ENCODE data around the gene FLRT2. TPM values are rescaled to one million over a fixed set of nuclear protein-coding genes. Genes with fewer than 3 reads are reported as not detected.

The FLRT2 gene
- total RNA-seq, 2 experiments from 2014 or later, result not detected

- ATAC-seq (no peak), DNase-seq (no peak)
- H3K4me1 Mint-ChIP-seq (ENCODE audit: low read depth), result no peaks in the 10 kb centered on the region
- H3K27me3 Mint-ChIP-seq (ENCODE audit: low read depth), result no peaks in the 10 kb centered on the region
- CTCF ChIA-PET, result no interaction called here
- H3K4me3 Mint-ChIP-seq, result no peak overlapping the region
- POLR2A ChIA-PET, result no interaction called here
- no peak overlapping the region for H3K27ac Mint-ChIP-seq
- H3K9me3 Mint-ChIP-seq (ENCODE audit: insufficient read depth), result no peaks in the 10 kb centered on the region
- H3K36me3 Mint-ChIP-seq (ENCODE audit: low read depth), result no peaks in the 10 kb centered on the region
Observed at GRCh38 chr14:85545738-85546137, 15.8 kb downstream of the FLRT2 start.

GRCh38 chr14:85546390-85546789 lies 16.4 kb downstream of the FLRT2 start:
- Mint-ChIP-seq H3K4me3 (no peak overlapping the region), H3K27ac (no peak overlapping the region), H3K4me1 (ENCODE audit: low read depth) (no peaks in the 10 kb centered on the region), H3K36me3 (ENCODE audit: low read depth) (no peaks in the 10 kb centered on the region), H3K27me3 (ENCODE audit: low read depth) (no peaks in the 10 kb centered on the region), H3K9me3 (ENCODE audit: insufficient read depth) (no peaks in the 10 kb centered on the region)
- DNase-seq (no peak), ATAC-seq (no peak)
- ChIA-PET POLR2A (no interaction called here), CTCF (no interaction called here)

- Mint-ChIP-seq H3K9me3 (ENCODE audit: insufficient read depth) (no peaks in the 10 kb centered on the region), H3K4me3 (no peak overlapping the region), H3K4me1 (ENCODE audit: low read depth) (no peaks in the 10 kb centered on the region), H3K27ac (no peak overlapping the region), H3K36me3 (ENCODE audit: low read depth) (no peaks in the 10 kb centered on the region), H3K27me3 (ENCODE audit: low read depth) (no peaks in the 10 kb centered on the region)
- DNase-seq, result no peak
- POLR2A ChIA-PET, result no interaction called here
- CTCF ChIA-PET, result no interaction called here
- no peak for ATAC-seq
Observed at GRCh38 chr14:85549697-85550096, 19.8 kb downstream of the FLRT2 start.

- Mint-ChIP-seq H3K36me3 (ENCODE audit: low read depth) (no peaks in the 10 kb centered on the region), H3K4me3 (no peak overlapping the region), H3K9me3 (ENCODE audit: insufficient read depth) (no peaks in the 10 kb centered on the region), H3K27ac (no peak overlapping the region), H3K4me1 (ENCODE audit: low read depth) (no peaks in the 10 kb centered on the region), H3K27me3 (ENCODE audit: low read depth) (no peaks in the 10 kb centered on the region)
- ATAC-seq (no peak), DNase-seq (no peak)
- ChIA-PET POLR2A (no interaction called here), CTCF (no interaction called here)
Observed at GRCh38 chr14:85554106-85554505, 24.2 kb downstream of the FLRT2 start.

GRCh38 chr14:85556267-85556666 lies 26.3 kb downstream of the FLRT2 start:
- no peaks in the 10 kb centered on the region for H3K9me3 Mint-ChIP-seq (ENCODE audit: insufficient read depth)
- H3K4me3 Mint-ChIP-seq, result no peak overlapping the region
- ATAC-seq, result no peak
- no peaks in the 10 kb centered on the region for H3K36me3 Mint-ChIP-seq (ENCODE audit: low read depth)
- no peaks in the 10 kb centered on the region for H3K4me1 Mint-ChIP-seq (ENCODE audit: low read depth)
- H3K27ac Mint-ChIP-seq, result no peak overlapping the region
- ChIA-PET POLR2A (no interaction called here), CTCF (no interaction called here)
- DNase-seq, result no peak
- H3K27me3 Mint-ChIP-seq (ENCODE audit: low read depth), result no peaks in the 10 kb centered on the region

- CTCF ChIA-PET, result no interaction called here
- H3K4me1 Mint-ChIP-seq (ENCODE audit: low read depth), result no peaks in the 10 kb centered on the region
- no peak overlapping the region for H3K27ac Mint-ChIP-seq
- no peaks in the 10 kb centered on the region for H3K9me3 Mint-ChIP-seq (ENCODE audit: insufficient read depth)
- POLR2A ChIA-PET, result no interaction called here
- no peaks in the 10 kb centered on the region for H3K27me3 Mint-ChIP-seq (ENCODE audit: low read depth)
- no peaks in the 10 kb centered on the region for H3K36me3 Mint-ChIP-seq (ENCODE audit: low read depth)
- DNase-seq (no peak), ATAC-seq (no peak)
- H3K4me3 Mint-ChIP-seq, result no peak overlapping the region
Observed at GRCh38 chr14:85558505-85558904, 28.6 kb downstream of the FLRT2 start.

GRCh38 chr14:85562630-85563029 lies 32.7 kb downstream of the FLRT2 start:
- ATAC-seq (no peak), DNase-seq (no peak)
- CTCF ChIA-PET, result no interaction called here
- no peaks in the 10 kb centered on the region for H3K36me3 Mint-ChIP-seq (ENCODE audit: low read depth)
- no peaks in the 10 kb centered on the region for H3K27me3 Mint-ChIP-seq (ENCODE audit: low read depth)
- no peak overlapping the region for H3K4me3 Mint-ChIP-seq
- no peaks in the 10 kb centered on the region for H3K4me1 Mint-ChIP-seq (ENCODE audit: low read depth)
- H3K9me3 Mint-ChIP-seq (ENCODE audit: insufficient read depth), result no peaks in the 10 kb centered on the region
- POLR2A ChIA-PET, result no interaction called here
- no peak overlapping the region for H3K27ac Mint-ChIP-seq

- Mint-ChIP-seq H3K4me3 (no peak overlapping the region), H3K36me3 (ENCODE audit: low read depth) (no peaks in the 10 kb centered on the region), H3K9me3 (ENCODE audit: insufficient read depth) (no peaks in the 10 kb centered on the region), H3K27ac (no peak overlapping the region), H3K27me3 (ENCODE audit: low read depth) (no peaks in the 10 kb centered on the region), H3K4me1 (ENCODE audit: low read depth) (no peaks in the 10 kb centered on the region)
- ATAC-seq (no peak), DNase-seq (no peak)
- CTCF ChIA-PET, result no interaction called here
- POLR2A ChIA-PET, result no interaction called here
Observed at GRCh38 chr14:85564841-85565527, 35.0 kb downstream of the FLRT2 start.

- POLR2A ChIA-PET, result no interaction called here
Observed at GRCh38 chr14:85565862-85566296, 35.9 kb downstream of the FLRT2 start.

GRCh38 chr14:85566603-85567002 lies 36.7 kb downstream of the FLRT2 start:
- Mint-ChIP-seq H3K4me1 (ENCODE audit: low read depth) (no peaks in the 10 kb centered on the region), H3K27me3 (ENCODE audit: low read depth) (no peaks in the 10 kb centered on the region), H3K9me3 (ENCODE audit: insufficient read depth) (no peaks in the 10 kb centered on the region), H3K4me3 (no peak overlapping the region), H3K36me3 (ENCODE audit: low read depth) (no peaks in the 10 kb centered on the region), H3K27ac (no peak overlapping the region)
- DNase-seq (no peak), ATAC-seq (no peak)
- CTCF ChIA-PET, result no interaction called here
- POLR2A ChIA-PET, result no interaction called here

More at GRCh38 chr14:85565862-85566296, 35.9 kb downstream of the FLRT2 start:
- CTCF ChIA-PET, result no interaction called here
- Mint-ChIP-seq H3K4me3 (no peak overlapping the region), H3K9me3 (ENCODE audit: insufficient read depth) (no peaks in the 10 kb centered on the region), H3K36me3 (ENCODE audit: low read depth) (no peaks in the 10 kb centered on the region), H3K27ac (no peak overlapping the region), H3K4me1 (ENCODE audit: low read depth) (no peaks in the 10 kb centered on the region), H3K27me3 (ENCODE audit: low read depth) (no peaks in the 10 kb centered on the region)
- ATAC-seq (no peak), DNase-seq (no peak)

GRCh38 chr14:85572011-85572410 lies 42.1 kb downstream of the FLRT2 start:
- H3K4me1 Mint-ChIP-seq (ENCODE audit: low read depth), result no peaks in the 10 kb centered on the region
- H3K27ac Mint-ChIP-seq, result no peak overlapping the region
- H3K9me3 Mint-ChIP-seq (ENCODE audit: insufficient read depth), result no peaks in the 10 kb centered on the region
- H3K4me3 Mint-ChIP-seq, result no peak overlapping the region
- H3K36me3 Mint-ChIP-seq (ENCODE audit: low read depth), result no peaks in the 10 kb centered on the region
- H3K27me3 Mint-ChIP-seq (ENCODE audit: low read depth), result no peaks in the 10 kb centered on the region
- DNase-seq, result no peak
- ATAC-seq, result no peak
- POLR2A ChIA-PET, result no interaction called here
- CTCF ChIA-PET, result no interaction called here

GRCh38 chr14:85572845-85573244 lies 42.9 kb downstream of the FLRT2 start:
- no peaks in the 10 kb centered on the region for H3K36me3 Mint-ChIP-seq (ENCODE audit: low read depth)
- no peak overlapping the region for H3K4me3 Mint-ChIP-seq
- no peak overlapping the region for H3K27ac Mint-ChIP-seq
- no peaks in the 10 kb centered on the region for H3K4me1 Mint-ChIP-seq (ENCODE audit: low read depth)
- H3K27me3 Mint-ChIP-seq (ENCODE audit: low read depth), result no peaks in the 10 kb centered on the region
- H3K9me3 Mint-ChIP-seq (ENCODE audit: insufficient read depth), result no peaks in the 10 kb centered on the region
- DNase-seq (no peak), ATAC-seq (no peak)
- CTCF ChIA-PET, result no interaction called here
- POLR2A ChIA-PET, result no interaction called here

- ATAC-seq (no peak), DNase-seq (no peak)
- H3K36me3 Mint-ChIP-seq (ENCODE audit: low read depth), result no peaks in the 10 kb centered on the region
- POLR2A ChIA-PET, result no interaction called here
- no peaks in the 10 kb centered on the region for H3K4me1 Mint-ChIP-seq (ENCODE audit: low read depth)
- H3K4me3 Mint-ChIP-seq, result no peak overlapping the region
- CTCF ChIA-PET, result no interaction called here
- H3K27ac Mint-ChIP-seq, result no peak overlapping the region
- H3K27me3 Mint-ChIP-seq (ENCODE audit: low read depth), result no peaks in the 10 kb centered on the region
- no peaks in the 10 kb centered on the region for H3K9me3 Mint-ChIP-seq (ENCODE audit: insufficient read depth)
Observed at GRCh38 chr14:85573406-85573805, 43.5 kb downstream of the FLRT2 start.

Measured in activated CD8-positive, alpha-beta T cell treated with anti-CD3 and anti-CD28 coated beads, Interleukin-2, amount 10 ng/mL, durations not matched to agents 7 days and 5 days (primary cell).